ENCODE measurements around the gene TMCO6. TPM values are rescaled to one million over a fixed set of nuclear protein-coding genes. Genes with fewer than 3 reads are reported as not detected.

Gene TMCO6
- total and polyA plus RNA-seq, 2 experiments from 2014 or later = 18.7 to 19.9 TPM

GRCh38 chr5:140627972-140628371 is 11.3 kb upstream of the TMCO6 start (continued):
- TF ChIP-seq ZNF462 (CRISPR knock-in tag; IDR thresholded peaks at IDR 0.05) (no peak), REST (IDR thresholded peaks at IDR 0.05; ENCODE audit: unreplicated experiment) (no peak), JUNB (IDR thresholded peaks at IDR 0.05; ENCODE audit: unreplicated experiment) (no peak), EZH2 (IDR thresholded peaks at IDR 0.05; ENCODE audit: low read depth, unreplicated experiment) (no peak)

- Histone ChIP-seq H3K9me2 (ENCODE audit: insufficient read depth) (no peaks in the 10 kb centered on the region), H3K4me1 (ENCODE audit: insufficient read depth) (no peaks in the 10 kb centered on the region), H2AFZ (no peak overlapping the region), H3F3A (replicated peaks; ENCODE audit: low read depth) (no peaks in the 10 kb centered on the region), H4K20me1 (replicated peaks; ENCODE audit: insufficient read depth) (no peaks in the 10 kb centered on the region), H3K36me3 (ENCODE audit: insufficient read depth) (peaks cover 6% of the 10 kb centered on the region; the same call in 1 of the 2 replicates), H3K4me2 (no peak overlapping the region), H3K4me3 (no peak overlapping the region), H3K79me2 (replicated peaks; ENCODE audit: insufficient read depth) (no peaks in the 10 kb centered on the region), H3K27ac (ENCODE audit: low read depth) (no peak overlapping the region), H3K27me3 (ENCODE audit: insufficient read depth) (peaks cover 34% of the 10 kb centered on the region)
- peaks cover 16% of the 10 kb centered on the region for H3K36me3 Mint-ChIP-seq (ENCODE audit: low read depth)
- peaks cover 61% of the 10 kb centered on the region for H3K9me3 Mint-ChIP-seq
- DNase-seq (ENCODE audit: low spot score) (no peak), ATAC-seq (no peak)
- peaks cover 23% of the 10 kb centered on the region for H3K27me3 Mint-ChIP-seq (ENCODE audit: insufficient read depth, low read depth, poor library complexity)
- no peak overlapping the region for H3K4me3 Mint-ChIP-seq
- H3K4me1 Mint-ChIP-seq = no peaks in the 10 kb centered on the region; the same call in 2 of the 3 replicates
- H3K27ac Mint-ChIP-seq = no peak overlapping the region
- TF ChIP-seq ZNF462 (CRISPR knock-in tag; IDR thresholded peaks at IDR 0.05) = no peak
- TF ChIP-seq EZH2 (IDR thresholded peaks at IDR 0.05; ENCODE audit: low read depth, unreplicated experiment) = no peak
These were observed 10.5 kb upstream of the TMCO6 start for GRCh38 chr5:140628711-140629110.

Measured in GM23338 (cell line).